NCI-H187 treated with DMSO at 0.1 percent for 48 hours (cell line): ENCODE results near the gene MILR1.
"Not testable (repeated sequence)": the region's sequence is repeated elsewhere in the genome, so short reads cannot be mapped to it uniquely, and the experiment has no call there.

ENCODE experiments used
- DNase-seq: peaks from one replicate; lab custom pipeline; 2025; lab: John Stamatoyannopoulos, UW

MILR1 gene, protein sequence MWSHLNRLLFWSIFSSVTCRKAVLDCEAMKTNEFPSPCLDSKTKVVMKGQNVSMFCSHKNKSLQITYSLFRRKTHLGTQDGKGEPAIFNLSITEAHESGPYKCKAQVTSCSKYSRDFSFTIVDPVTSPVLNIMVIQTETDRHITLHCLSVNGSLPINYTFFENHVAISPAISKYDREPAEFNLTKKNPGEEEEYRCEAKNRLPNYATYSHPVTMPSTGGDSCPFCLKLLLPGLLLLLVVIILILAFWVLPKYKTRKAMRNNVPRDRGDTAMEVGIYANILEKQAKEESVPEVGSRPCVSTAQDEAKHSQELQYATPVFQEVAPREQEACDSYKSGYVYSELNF

DNA sequence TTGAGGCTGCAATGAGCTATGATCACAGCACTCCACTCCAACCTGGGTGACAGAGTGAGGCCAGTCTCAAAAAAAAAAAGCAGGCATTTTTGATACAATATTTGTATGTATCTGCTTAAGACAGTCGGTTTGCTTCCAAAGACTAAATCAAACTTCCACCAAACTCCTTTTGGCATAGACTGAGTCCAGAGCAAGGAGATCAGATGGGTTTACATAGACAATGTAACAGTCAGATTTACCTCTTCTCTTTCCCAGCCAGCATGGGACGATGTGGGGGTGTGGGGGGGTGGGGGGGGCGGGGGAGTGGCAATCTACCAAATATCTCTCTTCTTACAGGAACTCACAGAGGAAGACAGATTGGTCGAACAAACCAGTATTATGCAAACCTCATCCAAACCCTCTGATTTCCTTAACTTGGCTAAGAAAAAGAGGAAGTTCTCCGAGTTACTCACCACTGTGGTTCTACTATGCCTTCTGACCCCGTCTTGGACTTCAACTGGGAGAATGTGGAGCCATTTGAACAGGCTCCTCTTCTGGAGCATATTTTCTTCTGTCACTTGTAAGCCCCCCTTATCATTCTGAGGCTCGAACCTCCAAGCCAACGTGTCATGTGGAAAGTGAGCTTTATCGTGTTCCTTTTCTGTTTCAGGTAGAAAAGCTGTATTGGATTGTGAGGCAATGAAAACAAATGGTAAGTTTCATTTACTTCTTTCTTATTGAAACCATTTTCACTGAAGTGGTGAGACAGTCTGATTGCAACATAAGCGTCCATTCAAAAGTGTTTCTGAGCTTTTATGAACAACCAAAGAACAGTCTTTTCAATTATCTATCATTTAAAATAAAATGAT is at the start of gene MILR1:
Gene MILR1, plus strand, starts transcription at position 451 of the 848 bp plus-strand sequence. Its CDS starts 54 bp downstream, at position 505.
- DNase-seq: no peak

DNA sequence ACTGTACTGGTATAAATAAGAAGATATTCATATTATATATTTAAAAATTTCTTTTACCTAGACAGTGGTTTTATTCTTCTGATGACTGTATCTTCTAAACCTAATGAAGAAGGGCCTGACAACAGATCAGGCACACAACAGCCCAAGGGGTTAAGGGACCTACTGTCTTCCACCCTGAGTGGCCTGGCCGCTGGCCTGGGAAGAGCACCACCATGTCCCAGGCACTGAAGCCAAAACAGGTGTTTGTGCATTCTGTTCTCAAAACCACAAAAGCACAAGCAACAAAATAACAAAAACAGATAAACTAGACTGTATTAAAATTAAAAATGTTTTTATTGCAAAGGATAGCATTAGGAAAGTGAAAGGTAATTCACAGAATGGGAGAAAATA is 49.2 kb upstream of the MILR1 start:
- DNase-seq: no peak

DNA sequence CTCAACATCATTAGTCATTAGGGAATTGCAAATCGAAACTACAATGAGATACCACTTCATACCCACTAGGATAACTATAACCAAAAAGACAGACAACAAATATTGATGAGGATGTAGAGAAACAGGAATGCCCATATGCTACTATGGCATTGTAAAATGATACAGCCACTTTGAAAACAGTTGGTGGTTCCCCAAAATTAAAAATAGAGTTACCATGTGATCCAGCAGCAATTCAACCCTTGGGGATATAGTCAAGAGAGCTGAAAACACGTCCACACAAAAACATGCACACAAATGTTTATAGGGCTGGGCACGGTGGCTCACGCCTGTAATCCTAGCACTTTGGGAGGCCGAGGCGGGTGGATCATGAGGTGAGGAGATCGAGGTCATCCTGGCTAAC is 48.3 kb upstream of the MILR1 start:
- no peak for DNase-seq

DNA sequence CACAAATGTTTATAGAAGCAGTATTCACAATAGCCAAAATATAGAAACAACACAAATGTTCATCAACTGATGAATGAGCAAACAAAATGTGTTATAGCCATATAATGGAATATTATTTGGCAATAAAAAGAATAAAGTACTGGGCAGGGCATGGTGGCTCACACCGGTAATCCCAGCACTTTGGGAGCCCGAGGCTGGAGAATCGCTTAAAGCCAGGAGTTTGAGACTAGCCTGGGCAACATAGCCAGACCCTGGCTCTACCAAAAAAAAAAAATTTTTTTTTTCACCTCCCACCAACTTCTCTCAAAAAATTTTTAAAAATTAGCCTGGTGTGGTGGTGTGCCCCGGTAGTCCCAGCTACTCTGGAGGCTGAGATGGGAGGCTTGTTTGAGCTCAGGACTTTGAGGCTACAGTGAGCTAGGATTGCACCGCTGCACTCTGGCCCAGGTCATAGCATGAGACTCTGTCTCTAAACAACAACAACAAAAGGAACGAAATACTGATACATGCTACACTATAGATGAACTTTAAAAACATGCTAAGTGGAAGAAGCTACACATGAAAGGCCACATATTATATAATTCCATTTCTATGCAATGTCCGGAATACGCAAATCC is 47.6 kb upstream of the MILR1 start:
- no peak for DNase-seq

DNA sequence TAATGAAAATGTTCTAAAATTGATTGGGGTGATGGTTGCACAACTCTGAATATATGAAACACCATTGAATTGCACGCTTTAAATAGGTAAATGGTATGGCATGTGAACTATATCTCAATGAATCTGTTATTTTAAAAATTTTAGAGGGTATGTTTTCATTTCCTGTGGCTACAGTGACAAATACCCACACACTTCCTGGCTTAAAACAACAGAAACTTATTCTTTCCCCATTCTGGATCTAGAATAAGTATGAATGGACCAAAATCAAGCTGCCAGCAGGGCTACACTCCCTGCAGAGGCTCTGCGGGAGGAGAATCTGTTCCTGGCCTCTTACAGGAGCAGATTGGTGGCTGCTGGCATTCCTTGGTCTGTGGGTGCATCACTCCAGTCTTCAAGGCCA is 47.0 kb upstream of the MILR1 start:
- no peak for DNase-seq

DNA sequence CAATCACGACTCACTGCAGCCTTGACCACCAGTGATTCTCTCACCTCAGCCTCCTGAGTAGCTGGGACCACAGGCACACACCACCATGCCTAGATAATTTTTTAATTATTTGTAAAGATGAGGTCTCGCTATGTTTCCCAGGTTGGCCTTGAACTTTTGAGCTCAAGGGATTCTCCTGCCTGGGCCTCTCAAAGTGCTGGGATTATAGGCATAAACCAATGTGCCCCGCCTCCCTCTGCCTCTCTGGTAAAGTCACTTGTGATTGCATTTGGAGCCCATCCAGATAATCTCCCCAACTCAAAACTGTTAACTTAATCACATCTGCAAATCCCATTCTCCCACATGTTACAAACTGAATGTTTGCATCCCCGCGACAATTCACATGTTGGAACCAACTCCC is 46.4 kb upstream of the MILR1 start:
- DNase-seq: no peak

DNA sequence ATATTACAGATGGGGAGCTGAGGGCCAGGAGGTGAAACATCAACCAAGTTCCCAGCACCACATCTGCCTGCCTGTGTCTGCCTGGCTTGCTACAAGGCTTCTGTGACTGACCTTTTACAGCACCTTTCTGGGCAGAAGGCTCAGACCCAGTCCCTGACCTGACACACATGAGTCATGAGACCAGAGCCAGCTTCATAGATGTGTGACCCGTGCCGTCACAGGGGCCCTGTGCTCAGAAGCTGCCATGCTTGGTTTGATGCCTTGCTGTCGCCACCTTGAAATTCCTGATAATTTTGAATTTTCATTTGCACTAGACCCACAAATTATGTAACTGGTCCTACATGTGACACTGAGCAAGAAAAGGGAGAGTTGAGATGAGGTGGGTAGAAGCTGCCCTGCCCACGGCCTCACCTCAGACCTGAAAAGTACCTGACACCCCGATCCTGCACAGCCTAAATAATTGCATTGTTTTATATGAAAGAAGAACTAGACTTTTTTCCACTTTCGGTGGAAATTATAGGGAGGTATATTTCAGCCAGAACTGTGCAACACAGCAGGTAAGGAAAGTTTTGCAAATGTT is 44.9 kb upstream of the MILR1 start:
- DNase-seq: no peak

DNA sequence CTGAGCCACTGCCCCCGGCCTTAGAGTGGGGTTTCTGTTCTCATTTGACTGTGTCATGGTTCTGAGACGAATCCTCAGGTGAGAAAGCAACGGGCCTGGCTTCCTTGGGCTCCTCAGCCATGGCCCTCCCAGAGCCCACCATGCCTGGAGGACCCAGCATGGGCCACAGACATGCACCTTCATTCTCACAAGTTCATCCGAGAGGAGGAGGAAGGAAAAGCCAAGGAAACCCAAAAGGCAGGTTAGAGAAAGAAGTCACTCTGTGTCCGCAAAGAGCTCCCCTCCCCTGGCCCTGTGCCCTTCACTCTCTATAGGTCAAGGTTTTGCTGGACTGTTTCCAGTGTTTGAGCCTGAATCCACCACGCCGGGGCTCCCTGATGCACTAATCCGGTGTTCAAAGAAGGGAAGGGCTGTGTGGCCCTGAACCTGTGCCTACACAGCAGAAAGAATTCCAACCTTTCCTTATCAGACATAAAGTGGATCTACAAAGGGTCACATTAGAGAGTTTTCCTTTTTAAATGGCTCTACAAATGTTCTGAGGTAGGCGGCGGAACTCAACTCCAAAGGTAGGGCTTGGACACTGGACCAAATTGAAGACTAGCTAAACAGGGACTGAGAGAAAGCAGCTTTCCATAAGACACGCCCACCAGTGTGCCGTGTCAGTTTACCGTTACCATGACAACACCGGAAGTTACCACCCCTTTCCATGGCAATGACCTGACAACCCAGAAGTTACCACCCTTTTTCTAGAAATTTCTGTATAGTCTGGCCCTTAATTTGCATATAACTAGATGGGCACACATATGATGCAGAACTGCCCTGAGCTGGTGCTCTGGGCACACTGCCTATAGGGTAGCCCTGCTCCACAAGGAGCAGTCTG is 42.4 kb upstream of the MILR1 start:
- no peak for DNase-seq

DNA sequence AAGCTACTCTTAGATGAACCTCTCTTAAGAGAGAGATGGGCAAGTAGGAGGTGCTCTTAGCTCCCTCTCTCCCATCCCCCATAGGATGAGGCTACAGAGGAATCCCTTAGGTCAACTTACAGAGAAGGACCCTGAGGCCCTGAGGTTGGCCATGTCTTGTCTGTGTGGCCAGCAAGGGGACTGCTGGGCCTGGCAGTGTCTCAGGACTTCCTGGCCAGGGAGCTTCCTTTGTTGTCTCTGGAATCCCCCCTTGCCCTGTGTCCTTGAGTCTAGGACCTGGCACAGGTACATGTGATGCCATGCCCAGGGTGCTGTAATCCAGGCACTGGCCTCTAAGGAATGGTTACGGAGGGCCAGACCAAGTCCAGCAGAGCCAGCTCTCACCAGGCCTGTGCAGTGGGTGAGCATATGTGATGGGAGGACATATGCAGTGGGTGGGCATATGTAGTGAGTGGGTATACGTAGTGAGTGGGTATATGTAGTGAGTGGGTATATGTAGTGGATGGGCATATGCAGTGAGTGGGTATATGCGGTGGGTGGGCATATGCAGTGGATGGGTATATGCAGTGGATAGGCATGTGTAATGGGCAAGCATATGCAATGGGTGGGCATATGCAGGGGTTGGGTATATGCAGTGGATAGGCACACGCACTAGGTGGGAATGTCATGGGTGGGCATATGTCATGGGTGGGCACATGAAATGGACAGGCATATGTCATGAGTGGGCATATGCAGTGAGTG is 38.0 kb upstream of the MILR1 start:
- no peak for DNase-seq

DNA sequence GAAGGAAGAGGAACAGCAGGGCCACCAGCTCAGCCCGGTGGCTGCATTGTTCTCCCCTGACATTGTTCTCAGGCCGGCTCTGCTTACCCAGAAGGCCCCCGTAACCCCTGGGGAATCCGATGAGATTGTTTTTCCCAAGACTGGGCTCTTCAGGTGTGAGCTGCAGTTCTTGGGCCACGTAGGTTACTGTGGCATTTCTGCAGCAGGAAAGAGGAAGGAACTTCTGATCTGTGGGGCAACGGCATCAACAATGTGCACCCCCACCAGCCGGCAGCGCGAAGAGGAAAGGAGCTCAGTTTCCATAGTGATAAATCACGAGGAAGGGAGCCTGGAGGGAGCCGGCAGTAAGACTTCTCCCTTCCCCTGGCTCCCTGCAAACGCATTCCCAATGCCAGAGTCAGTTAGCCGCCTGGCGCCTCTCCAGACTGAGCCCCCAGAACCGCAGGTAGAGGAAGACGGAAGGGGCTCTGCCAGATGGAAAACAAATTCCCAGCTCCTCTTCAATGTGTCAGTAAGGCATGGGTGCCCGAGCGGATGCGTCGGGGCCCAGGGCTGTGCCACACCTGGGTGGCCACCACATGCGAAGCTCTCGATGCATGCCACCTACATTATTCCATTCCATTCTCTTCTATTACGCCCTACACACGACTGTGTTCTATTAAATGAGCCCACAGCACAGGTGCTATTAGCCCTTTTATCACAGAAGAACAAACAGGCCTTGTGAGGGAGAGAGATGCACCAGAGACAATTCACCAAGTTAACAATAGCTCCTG is 36.7 kb upstream of the MILR1 start:
- peak; percentile 36 for DNase-seq

DNA sequence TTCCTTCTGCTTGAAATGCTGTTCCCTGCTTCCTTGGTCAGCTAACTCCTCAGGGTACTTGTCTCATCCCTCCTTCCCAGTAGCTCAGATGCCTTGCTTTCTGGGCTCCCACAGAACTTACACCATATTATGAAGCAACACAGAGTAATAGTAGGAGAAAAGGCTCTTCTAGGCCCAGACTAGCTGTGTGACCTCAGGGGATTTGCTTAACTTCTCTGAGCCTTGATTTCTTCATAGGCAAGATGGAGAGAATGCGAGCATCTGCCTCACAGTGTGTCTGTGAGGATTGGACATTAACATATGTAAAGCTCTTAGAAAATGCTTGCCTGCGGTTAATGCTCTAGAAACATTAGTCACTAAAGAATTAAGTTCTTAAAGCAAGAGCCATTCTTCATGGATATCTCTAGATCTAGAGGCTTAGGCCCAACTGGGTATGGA is 36.0 kb upstream of the MILR1 start:
- no peak for DNase-seq

DNA sequence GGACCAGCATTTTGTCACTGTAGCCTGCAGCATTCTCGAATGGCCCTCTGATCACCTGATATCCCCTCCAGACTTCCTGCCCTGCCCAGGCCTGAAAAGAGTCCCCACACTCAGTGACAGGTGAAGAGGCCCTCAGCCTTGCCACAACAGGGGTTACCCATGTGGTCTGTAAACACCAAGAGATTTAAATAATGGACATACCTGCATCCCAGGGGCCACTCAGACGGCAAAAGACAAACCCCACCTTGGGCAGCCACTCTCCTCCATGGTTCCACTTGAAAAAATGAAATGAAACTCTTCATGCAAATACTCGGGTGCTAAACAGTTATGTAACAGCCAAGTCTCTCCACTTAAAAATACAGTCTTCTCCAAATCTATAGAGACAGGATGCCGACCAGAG is 35.4 kb upstream of the MILR1 start:
- DNase-seq: no peak

DNA sequence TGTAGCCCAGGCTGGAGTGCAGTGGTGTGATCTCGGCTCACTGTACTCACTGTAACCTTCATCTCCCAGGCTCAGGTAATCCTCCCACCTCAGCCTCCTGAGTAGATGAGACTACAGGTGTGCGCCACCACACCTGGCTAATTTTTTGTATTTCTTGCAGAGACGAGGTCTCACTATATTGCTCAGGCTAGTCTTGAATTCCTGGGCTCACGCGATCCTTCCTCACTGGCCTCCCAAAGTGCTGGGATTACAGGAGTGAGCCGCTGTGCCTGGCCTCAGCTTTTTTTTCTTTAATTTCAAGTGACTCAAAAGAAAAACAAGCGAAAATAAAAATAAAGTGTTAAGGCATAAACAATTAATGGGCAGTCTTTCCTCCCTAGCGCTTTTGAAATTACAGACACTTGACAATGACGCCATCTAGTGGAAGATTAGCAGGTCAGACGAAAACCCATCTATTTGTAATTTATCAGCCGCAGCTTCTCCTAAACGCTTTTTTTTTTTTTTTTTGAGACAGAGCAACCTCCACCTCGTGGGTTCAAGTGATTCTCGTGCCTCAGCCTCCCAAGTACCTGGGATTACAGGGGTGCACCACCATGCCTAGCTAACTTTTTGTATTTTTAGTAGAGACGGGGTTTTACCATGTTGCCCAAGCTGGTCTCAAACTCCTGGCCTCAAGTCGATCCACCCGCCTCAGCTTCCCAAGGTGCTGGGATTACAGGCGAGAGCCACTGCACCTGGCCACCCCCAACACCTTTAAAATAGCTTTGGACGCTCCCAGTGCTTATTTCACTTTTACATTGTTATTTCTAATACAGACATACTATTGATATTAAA is 30.2 kb upstream of the MILR1 start:
- DNase-seq: peak; percentile 48

DNA sequence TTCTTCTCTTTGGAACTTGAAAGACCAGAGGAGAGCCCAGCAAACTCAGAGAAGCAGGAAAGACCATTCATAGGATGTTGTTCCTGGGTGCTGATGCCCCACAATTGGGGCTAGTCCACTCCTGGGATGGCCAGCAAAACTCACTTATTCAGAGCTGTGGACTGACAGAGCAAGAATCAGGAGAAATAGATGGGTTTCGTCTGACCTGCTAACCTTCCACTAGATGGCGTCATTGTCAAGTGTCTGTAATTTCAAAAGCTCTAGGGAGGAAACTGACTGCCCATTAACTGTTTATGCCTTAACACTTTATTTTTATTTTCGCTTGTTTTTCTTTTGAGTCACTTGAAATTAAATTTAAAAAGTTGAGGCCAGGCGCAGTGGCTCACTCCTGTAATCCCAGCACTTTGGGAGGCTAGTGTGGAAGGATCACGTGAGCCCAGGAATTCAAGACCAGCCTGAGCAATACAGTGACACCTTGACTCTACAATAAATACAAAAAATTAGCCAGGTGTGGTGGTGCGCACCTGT is 28.7 kb upstream of the MILR1 start:
- DNase-seq: peak; percentile 52

DNA sequence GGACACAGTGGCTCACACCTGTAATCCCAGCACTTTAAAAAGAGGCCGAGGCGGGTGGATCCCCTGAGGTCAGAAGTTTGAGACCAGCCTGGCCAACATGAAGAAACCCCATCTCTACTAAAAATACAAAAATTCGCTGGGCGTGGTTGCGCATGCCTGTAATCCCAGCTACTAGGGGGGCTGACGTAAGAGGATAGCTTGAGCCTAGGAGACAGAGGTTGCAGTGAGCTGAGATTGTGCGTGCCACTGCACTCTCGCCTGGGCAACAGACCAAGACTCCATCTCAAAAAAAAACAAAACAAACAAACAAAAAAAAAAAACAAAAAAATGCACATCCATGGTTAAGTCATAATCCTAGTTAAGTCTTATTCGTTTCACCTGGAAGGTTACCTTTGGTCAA is 26.8 kb upstream of the MILR1 start:
- DNase-seq: not testable (repeated sequence)

DNA sequence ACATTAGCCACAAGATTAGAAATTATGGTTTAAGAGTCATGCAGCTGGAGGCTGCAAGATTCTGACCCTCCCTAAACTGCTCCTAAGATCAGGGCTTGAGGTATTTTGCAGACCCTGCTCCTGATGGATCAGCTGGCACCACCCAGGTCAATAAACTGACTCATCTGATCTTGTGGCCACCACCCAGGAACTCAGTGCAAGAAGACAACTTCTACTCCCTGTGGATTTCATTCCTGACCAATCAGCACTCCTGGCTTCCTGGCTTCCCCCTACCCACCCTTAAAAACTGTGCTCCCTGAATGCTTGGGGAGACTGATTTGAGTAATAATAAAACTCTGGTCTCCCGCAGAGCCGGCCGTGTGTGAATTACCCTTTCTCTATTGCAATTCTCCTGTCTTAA is 25.0 kb upstream of the MILR1 start:
- no peak for DNase-seq

DNA sequence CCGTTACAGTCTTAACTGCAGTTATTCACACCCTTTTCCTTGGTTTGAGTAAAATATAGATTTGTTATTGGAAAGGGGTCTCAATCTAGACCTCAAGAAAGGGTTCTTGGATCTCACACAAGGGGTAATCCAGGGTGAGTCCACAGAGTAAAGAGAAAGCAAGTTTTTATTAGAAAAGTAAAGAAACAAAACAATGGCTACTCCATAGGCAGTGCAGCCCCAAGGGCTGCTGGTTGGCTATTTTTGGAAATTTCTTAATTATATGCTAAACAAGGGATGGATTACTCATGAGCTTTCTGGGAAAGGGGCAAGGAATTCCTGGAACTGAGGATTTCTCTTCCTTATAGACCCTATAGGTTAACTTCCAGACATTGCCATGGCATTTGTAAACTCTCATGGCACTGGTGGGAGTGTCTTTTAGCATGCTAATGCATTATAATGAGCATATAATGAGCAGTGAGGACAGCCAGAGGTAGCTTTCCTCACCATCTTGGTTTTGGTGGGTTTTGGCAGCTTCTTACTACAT is 24.5 kb upstream of the MILR1 start:
- no peak for DNase-seq

DNA sequence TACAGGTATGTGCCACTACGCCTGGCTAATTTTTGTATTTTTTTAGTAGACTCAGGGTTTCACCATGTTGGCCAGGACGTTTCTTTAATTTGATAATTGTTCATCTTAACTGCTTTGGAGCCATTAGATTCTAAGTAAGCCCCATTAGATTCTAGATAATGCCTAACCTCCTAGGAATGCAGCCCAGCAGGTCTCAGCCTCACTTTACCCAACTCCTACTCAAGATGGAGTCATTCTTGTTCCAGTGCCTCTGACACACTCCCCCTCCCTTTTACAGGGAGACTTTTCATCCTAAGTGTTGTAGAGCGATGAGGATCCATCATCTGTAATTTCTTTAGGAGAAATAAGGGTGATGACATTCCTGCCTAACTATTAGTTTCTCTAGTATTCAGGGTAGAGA is 23.7 kb upstream of the MILR1 start:
- DNase-seq: no peak

DNA sequence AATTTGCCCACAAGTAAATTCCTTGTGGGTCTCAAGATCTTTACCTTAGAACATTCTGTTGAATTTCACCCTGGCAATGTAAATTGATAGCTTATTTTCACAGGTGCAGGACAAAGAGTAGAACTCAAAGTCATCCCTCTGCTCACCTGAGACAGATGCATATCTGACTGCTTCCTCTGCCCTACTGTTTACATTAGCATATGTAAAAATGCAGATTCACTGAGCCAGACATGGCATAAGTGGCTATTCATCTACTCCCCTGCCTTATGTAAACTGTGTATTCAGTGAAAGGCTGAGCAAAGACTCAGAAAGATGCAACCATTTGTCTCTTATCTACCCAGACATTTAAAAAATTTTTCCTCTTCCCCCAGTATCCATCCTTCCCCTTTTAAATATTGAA is 22.3 kb upstream of the MILR1 start:
- DNase-seq: no peak
